ENCODE measurements around the gene URM1.

The URM1 gene

DNA sequence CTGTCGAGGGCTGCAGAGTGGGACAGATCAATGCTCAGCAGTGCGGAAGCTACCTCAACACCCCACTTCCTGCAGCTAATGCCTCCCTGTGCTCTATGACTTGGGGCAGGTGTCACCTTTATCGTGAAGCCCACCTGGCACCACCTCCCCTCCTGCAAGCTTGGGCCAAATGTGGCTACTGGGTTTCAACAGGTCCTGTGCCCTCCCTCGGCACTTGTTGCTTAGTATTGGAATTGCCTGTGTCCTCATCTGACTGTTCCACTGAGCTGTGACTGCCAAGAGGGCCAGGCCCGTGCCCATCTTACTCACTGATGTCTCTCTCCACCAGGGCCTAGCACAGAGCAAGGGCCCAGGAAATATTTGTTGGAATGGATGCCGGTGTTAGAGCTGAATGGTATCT is 21.4 kb upstream of the URM1 start:
- no peak for DNase-seq

DNA sequence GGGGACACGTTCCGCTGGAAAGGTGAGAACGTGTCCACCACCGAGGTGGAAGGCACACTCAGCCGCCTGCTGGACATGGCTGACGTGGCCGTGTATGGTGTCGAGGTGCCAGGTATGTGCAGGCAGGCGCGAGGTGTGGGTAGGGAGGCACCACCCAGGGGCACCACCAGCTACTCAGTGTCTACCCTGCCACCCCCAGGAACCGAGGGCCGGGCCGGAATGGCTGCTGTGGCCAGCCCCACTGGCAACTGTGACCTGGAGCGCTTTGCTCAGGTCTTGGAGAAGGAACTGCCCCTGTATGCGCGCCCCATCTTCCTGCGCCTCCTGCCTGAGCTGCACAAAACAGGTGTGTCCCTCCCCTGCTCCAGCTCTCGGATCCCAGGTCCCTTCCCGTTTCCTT is 15.7 kb upstream of the URM1 start:
- DNase-seq = no peak

- no peak for DNase-seq
These were observed 13.1 kb upstream of the URM1 start for GRCh38 chr9:128358090-128358489.

GRCh38 chr9:128358861-128359260 is 12.3 kb upstream of the URM1 start:
- no peak for DNase-seq

DNA sequence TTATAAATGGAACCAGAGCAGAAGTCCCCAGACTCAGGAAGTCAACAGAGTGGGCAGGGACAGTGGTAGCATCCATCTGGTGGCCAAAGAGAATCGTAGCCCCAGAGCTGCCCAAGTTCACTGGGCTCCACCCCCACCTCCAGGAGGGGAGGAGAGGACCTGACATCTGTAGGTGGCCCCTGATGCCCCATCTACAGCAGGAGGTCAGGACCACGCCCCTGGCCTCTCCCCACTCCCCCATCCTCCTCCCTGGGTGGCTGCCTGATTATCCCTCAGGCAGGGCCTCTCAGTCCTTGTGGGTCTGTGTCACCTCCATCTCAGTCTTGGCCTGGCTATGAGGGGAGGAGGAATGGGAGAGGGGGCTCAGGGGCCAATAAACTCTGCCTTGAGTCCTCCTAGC is 10.3 kb upstream of the URM1 start:
- no peak for DNase-seq

GRCh38 chr9:128361296-128361985 is 9.7 kb upstream of the URM1 start:
- DNase-seq = no peak

DNA sequence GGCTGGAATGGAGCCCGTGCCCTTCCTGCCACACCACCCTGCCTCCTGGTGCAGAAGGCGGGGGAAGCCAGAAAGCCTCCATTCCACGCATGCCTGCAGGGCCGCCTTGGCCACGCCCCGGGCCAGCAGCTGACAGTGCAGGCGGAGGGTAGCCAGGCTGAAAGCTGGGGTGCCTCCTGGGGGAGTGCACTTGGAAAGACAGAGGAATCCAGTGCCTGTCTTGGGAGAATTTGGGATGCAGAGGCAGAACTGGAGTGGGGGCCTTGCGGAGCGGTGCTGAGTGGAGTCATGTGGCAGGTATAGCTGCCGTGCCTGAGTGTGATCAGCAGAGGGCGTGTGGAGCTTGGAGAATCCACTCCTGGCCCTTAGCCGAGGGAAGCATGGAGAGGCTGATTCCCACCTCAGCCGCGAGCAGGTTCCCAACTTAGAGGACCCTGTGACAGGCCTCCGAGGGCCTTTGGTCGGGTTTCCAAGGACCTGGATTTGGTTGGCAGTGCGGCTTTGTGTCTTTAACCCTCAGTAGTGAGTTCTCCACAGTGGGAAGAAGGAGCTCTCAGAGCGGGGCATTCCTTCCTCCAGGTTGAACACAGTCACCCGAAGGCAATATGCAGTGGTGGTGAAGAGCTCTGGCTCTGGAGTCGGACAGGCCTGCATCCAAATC is 9.1 kb upstream of the URM1 start:
- peak; percentile 77 for DNase-seq

- no peak for DNase-seq
These were observed 8.4 kb upstream of the URM1 start for GRCh38 chr9:128362774-128363173.

DNA sequence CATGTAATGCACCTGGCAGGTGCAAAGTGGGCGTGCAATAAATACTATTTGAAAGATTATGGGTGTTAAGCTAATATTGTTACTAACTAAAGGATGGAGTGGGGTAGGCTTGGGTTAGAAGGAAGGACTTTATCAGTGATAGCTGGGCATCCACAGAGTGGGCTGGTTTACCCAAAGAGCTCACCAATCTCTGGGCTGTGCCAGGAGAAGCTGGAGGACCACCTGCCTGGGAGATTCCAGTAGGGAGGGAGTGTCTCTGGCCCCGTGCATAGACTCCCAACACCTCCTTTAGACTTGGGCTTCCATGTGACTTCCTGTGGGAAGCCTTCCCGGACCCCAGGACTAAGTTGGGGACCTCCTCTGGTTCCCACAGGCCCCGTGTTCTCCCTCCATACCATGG is 5.6 kb upstream of the URM1 start:
- DNase-seq = no peak

DNA sequence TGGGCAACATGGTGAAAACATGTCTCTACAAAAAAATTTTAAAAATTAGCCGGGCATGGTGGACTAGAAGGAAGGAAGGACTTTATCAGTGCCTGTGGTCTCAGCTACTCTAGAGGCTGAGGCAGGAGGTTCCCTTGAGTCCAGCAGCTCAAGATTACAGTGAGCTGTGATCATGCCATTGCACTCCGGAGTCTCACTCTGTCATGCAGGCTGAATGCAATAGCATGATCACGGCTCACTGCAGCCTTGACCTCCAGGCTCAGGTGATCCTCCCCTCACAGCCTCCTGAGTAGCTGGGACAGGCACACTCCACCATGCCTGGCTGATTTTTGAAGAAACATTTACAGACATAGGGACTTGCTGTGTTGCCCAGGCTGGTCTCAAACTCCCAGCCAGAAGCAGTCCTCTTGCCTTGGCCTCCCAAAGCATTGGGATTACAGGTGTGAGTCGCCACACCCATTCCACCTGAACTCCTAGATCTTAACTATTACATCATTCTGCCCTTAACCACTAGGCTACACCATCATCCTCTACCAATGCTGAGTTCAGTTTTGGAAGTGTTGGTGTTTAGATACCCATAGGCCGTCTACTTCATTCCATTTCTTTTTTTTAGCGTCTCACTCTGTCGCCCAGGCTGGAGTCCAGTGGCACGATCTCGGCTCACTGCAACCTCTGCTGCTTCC is 2.0 kb upstream of the URM1 start:
- DNase-seq = no peak

DNA sequence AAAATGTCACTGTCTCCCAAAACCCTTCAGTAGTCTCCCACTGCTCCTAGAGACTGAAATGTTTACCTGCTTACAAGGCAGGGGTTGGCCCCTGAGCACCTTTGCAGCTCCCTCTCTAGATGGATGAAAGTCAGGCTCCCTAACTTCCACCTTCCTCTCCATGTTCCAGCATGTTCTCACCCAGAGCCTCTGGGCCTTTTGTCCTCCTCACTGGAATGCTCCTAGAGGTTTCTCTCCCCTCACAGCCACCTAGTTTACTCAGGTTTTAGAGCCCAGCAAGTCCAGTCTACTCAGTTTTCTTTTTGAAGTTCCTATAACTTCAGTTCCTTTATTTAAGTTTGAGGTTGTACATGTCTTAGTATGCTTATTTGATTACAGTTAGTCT is 815 bp upstream of the URM1 start:
- no peak for DNase-seq

DNA sequence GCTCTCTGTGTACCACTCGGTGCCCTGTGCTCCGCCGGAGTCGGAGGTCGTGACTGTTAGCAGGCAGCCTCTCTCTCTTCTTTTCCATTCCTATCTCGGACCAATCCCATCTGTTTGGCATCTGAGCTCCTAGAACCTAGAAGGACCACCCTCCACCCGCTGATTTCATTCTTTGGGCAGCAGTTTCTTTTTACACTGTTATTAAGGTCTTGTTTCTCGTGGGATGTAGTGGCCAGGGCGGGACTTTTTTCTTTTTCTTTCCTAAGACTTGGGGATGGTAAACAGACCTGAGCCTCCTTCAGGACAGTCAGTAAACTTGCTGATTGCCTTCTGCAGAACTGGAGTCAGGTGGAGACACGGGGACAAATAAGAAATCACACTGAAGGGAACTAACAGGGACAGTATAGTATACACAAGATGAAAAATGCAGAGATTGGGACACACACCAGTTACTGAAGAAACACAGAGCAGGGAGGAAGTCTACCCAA is 500 bp downstream of the URM1 start:
- DNase-seq = no peak

DNA sequence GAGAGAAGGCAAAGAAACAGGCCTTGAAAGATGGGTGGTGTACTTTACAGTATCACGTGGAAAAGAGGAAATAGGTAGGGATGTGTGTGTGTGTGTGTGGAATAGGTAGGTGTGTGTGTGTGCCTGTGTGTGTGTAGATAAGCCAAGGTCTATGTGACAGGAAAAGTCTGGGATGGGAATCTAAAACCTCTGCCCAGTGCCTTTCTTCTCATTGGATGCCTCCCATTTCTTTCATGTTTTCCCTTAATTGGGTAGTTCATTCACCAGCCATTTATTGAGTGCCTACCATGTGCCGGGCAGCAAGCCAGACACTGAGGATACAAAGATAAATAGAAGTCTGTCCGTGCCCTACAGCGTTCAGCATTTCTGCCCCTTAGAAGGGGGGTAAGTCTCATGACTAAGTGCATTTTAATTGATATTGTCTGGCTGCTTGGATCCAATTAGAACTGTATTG is 1.0 kb downstream of the URM1 start:
- no peak for DNase-seq

- DNase-seq = no peak
These were observed 1.6 kb downstream of the URM1 start for GRCh38 chr9:128372784-128373183.

DNA sequence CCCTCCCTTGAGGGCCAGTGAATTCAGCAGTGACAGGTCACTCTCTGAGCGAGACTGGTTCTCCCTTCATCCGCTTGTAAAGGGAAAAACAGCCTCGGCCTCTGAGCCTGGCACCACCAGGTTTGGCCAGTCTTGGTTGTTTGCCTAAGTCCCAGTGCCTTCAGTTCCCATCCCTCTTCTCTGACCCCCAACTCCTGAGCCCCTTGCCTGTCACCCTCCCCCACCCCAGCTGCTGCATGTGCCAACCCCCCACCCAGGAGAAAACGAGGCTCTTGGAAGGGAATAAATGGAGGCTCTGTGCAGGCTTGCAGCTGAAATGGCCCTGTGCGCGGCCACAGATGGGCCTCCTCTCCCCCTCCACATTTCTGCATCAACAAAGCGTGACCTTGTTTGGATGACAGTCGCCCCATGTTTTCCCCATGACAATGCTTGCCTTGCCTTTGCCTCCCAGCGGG is 3.1 kb downstream of the URM1 start:
- no peak for DNase-seq

GRCh38 chr9:128375865-128376264 is 4.7 kb downstream of the URM1 start:
- no peak for DNase-seq

- no peak for DNase-seq
These were observed 11.1 kb downstream of the URM1 start for GRCh38 chr9:128382261-128382660.

DNA sequence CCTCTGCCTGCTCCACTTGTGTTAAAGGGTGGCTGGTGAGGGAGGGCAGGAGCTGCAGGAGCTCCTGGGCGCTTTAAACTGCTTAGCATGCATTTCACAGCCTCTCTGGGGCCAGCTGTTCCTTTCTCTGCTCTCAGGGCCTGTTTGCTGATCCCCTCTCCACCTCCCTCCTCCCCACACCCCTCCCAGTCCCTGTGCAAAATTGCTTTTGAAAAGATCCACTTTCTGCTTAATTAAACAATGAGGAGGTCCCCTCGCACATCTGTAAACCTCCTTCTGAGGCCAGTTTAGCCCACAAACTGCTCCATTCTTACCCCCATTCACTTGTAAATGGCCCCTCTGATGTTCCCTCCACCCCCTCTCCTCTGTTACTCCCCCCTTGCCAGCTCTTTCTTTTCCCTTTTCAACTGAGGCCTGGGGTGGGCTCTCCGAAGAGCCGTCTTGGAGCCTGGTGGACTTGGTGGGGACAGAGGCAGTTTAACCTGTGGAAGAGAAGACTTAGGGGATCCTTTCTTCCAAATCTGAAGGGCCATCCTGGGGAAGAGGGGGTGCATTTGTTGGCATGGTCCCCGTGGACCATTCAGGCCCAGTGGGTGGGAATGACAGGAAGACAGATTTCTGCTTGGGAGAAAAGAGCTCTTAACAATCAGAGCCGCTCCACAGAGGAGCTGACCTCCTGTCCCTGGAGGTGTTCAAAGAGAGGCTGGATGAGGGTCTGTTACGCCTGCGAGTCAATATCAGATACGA is 12.0 kb downstream of the URM1 start:
- no peak for DNase-seq

GRCh38 chr9:128383791-128384190 is 12.6 kb downstream of the URM1 start:
- DNase-seq = no peak

- DNase-seq = no peak
These were observed 13.8 kb downstream of the URM1 start for GRCh38 chr9:128384801-128385495.

- no peak for DNase-seq
These were observed 14.6 kb downstream of the URM1 start for GRCh38 chr9:128385496-128386460.

Measured in stimulated activated CD8-positive, alpha-beta memory T cell treated with anti-CD3 and anti-CD28 coated beads, Interleukin-4, amount 100 ng/mL, for 48 hours (primary cell).